ENCODE data around the gene GATAD2B.
"Not testable (repeated sequence)": the region's sequence is repeated elsewhere in the genome, so short reads cannot be mapped to it uniquely, and the experiment has no call there.

GATAD2B gene

GRCh38 chr1:153845158-153845557, 77.6 kb downstream of the GATAD2B start:
- DNase-seq (ENCODE audit: extremely low spot score) = no peak
- CTCF ChIA-PET = no interaction called here
- POLR2A ChIA-PET = no interaction called here
- TF ChIP-seq, protein P1, sequence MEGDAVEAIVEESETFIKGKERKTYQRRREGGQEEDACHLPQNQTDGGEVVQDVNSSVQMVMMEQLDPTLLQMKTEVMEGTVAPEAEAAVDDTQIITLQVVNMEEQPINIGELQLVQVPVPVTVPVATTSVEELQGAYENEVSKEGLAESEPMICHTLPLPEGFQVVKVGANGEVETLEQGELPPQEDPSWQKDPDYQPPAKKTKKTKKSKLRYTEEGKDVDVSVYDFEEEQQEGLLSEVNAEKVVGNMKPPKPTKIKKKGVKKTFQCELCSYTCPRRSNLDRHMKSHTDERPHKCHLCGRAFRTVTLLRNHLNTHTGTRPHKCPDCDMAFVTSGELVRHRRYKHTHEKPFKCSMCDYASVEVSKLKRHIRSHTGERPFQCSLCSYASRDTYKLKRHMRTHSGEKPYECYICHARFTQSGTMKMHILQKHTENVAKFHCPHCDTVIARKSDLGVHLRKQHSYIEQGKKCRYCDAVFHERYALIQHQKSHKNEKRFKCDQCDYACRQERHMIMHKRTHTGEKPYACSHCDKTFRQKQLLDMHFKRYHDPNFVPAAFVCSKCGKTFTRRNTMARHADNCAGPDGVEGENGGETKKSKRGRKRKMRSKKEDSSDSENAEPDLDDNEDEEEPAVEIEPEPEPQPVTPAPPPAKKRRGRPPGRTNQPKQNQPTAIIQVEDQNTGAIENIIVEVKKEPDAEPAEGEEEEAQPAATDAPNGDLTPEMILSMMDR (IDR thresholded peaks at IDR 0.05; ENCODE audit: control extremely low read depth, extremely low read depth, low read depth, missing control alignments) = no peak

DNA sequence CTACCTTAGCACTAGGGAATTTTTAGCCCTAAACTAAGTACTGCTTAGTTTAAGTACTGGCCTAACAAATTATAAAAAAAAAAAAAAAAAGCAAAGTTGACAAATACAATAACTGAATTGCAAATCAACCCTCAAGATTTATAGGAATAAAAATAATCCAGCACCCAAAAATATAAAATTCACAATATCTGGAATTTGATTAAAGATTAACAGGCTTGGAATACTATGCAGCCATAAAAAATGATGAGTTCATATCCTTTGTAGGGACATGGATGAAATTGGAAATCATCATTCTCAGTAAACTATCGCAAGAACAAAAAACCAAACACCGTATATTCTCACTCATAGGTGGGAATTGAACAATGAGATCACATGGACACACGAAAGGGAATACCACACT, 78.4 kb downstream of the GATAD2B start:
- DNase-seq (ENCODE audit: extremely low spot score); POLR2A ChIA-PET; CTCF ChIA-PET: not testable (repeated sequence)

DNA sequence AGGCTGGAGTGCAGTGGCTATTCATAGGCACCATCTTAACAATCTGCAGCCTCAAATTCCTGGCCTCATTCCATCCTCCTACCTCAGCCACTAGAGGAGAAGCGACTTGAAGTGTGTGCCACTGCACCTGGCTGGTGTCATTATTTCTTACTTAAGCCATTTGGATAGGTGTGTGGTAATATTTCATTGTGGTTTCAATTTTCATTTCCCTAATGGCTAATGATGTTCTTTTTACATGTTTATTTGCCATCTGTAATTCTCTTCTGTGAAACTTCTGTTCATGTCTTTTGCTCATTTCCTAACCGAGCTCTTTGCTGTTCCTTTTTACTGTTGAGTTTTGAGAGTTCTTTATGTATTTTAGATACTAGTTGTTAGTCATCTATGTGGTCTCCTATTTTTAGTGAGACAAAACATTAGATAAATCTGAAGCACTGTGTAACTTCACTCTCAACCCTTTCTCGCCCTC, 80.7 kb downstream of the GATAD2B start:
- TF ChIP-seq, protein P1 (IDR thresholded peaks at IDR 0.05; ENCODE audit: control extremely low read depth, extremely low read depth, low read depth, missing control alignments) = no peak
- ChIA-PET POLR2A (no interaction called here), CTCF (interaction anchor here (1.0 to 1.7 kb wide), 3 partner anchors 9 to 83 kb away, joined by 3 to 4 read pairs (median 3); no protein-coding TSS in a partner anchor)
- peak; percentile 43 for DNase-seq (ENCODE audit: extremely low spot score)

DNA sequence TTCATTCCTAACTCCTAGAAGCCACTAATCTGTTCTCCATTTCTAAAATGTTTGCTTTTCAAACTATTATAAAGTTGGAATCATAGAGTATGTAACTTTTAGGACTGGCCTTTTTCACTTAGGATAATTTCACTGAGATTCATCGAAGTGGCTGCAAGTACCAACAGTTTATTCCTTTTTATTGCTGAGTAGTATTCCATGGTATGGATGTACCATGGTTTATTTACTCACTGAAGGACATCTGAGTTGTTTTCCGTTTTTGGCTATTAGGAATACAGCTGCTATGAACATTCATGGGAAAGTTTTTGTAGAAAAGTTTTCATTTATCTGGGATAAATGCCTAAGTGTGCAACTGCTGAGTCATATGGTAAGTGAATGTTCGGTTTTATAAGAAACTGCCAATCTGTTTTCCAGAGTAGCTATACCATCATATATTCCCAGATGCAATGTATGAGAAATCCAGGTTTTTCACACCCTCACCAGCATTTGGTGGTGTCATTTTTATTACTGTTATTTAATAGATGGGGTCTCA, 81.2 kb downstream of the GATAD2B start:
- TF ChIP-seq, protein P1 (IDR thresholded peaks at IDR 0.05; ENCODE audit: control extremely low read depth, extremely low read depth, low read depth, missing control alignments) = no peak
- ChIA-PET CTCF (interaction anchor here (1.0 to 1.7 kb wide), 4 partner anchors 9 to 84 kb away, joined by 3 to 4 read pairs (median 4); no protein-coding TSS in a partner anchor), POLR2A (no interaction called here)
- DNase-seq (ENCODE audit: extremely low spot score) = no peak

- ChIA-PET POLR2A (interaction anchor here (0.7 kb wide), 1 partner anchor 165 kb away, joined by 4 read pairs; no protein-coding TSS in a partner anchor), CTCF (interaction anchor here (1.5 kb wide), 1 partner anchor 12 kb away, joined by 4 read pairs; no protein-coding TSS in a partner anchor)
- not testable (repeated sequence) for DNase-seq (ENCODE audit: extremely low spot score)
Measured at GRCh38 chr1:153840774-153841173, 82.0 kb downstream of the GATAD2B start.

GRCh38 chr1:153833968-153834367, 88.8 kb downstream of the GATAD2B start:
- DNase-seq (ENCODE audit: extremely low spot score); POLR2A ChIA-PET: not testable (repeated sequence)
- CTCF ChIA-PET = interaction anchor here (1.6 kb wide), 1 partner anchor 37 kb away, joined by 5 read pairs; no protein-coding TSS in a partner anchor

GRCh38 chr1:153833171-153833570, 89.6 kb downstream of the GATAD2B start:
- POLR2A ChIA-PET = no interaction called here
- no peak for DNase-seq (ENCODE audit: extremely low spot score)

GRCh38 chr1:153832293-153832692, 90.5 kb downstream of the GATAD2B start:
- ChIA-PET POLR2A (no interaction called here), CTCF (interaction anchor here (0.8 to 1.6 kb wide), 5 partner anchors 10 to 154 kb away, joined by 3 to 5 read pairs (median 5); partner anchors contain the start of gene RAB13)

More at GRCh38 chr1:153833171-153833570, 89.6 kb downstream of the GATAD2B start:
- TF ChIP-seq, protein P1 (IDR thresholded peaks at IDR 0.05; ENCODE audit: control extremely low read depth, extremely low read depth, low read depth, missing control alignments) = no peak
- CTCF ChIA-PET = interaction anchor here (0.9 to 1.6 kb wide), 5 partner anchors 9 to 154 kb away, joined by 3 to 5 read pairs (median 5); partner anchors contain the start of gene RAB13

More at GRCh38 chr1:153832293-153832692, 90.5 kb downstream of the GATAD2B start:
- TF ChIP-seq, protein P1 (IDR thresholded peaks at IDR 0.05; ENCODE audit: control extremely low read depth, extremely low read depth, low read depth, missing control alignments) = no peak
- no peak for DNase-seq (ENCODE audit: extremely low spot score)
